ENCODE data around the gene TXNL4B.

DNA sequence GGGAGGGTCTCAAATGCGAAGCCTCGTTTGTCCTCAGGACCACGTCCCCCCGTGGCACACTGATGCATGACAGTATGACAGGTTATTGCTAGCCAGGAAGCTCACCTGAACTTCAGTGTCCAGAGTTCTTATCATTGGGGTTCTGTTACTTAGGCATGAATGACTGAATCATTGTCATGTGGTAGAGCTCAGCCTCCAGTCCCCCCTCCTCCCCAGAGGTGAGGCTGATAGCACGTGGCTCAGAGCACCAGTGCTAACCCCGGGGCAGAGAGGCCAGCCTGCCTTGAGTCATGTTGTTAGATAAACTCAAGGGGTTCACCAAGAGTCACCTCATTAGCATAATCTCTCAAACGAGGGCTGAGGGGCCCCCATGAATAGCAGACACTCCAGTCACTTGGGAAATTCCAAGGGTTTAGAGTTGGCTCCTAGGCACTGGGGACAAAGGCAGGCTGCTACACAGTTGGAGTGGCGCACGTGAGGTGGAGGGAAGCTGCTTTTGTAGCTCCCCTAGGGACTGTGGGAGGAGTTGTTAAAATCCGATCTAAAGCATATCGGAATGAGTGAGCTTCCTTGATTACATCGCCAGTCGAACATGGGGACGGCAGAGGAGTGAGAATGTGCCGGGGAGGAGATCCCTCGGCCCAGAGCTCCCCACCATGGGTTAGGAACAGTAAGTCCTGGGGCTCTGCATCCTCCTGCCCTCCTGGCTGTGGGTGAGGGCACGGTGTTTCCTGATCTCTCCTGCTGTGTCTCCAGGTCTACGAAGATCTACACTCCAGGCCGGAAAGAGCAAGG lies 18.4 kb upstream of the TXNL4B start:
- TF ChIP-seq SP1 (IDR thresholded peaks at IDR 0.05) (no peak), FOXA1 (IDR thresholded peaks at IDR 0.05) (no peak), RAD21 (IDR thresholded peaks at IDR 0.05) (no peak), EGR1 (IDR thresholded peaks at IDR 0.05; ENCODE audit: low read depth in 2 of 2) (no peak), GABPA (IDR thresholded peaks at IDR 0.05 in 1 of 2, conservative IDR thresholded peaks at IDR 0.05 in 1 of 2) (no peak), JUND (IDR thresholded peaks at IDR 0.05) (no peak), YY1 (IDR thresholded peaks at IDR 0.05) (no peak)
- TF ChIP-seq, protein P1, sequence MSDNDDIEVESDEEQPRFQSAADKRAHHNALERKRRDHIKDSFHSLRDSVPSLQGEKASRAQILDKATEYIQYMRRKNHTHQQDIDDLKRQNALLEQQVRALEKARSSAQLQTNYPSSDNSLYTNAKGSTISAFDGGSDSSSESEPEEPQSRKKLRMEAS (IDR thresholded peaks at IDR 0.05): no peak
- TF ChIP-seq, protein P2, sequence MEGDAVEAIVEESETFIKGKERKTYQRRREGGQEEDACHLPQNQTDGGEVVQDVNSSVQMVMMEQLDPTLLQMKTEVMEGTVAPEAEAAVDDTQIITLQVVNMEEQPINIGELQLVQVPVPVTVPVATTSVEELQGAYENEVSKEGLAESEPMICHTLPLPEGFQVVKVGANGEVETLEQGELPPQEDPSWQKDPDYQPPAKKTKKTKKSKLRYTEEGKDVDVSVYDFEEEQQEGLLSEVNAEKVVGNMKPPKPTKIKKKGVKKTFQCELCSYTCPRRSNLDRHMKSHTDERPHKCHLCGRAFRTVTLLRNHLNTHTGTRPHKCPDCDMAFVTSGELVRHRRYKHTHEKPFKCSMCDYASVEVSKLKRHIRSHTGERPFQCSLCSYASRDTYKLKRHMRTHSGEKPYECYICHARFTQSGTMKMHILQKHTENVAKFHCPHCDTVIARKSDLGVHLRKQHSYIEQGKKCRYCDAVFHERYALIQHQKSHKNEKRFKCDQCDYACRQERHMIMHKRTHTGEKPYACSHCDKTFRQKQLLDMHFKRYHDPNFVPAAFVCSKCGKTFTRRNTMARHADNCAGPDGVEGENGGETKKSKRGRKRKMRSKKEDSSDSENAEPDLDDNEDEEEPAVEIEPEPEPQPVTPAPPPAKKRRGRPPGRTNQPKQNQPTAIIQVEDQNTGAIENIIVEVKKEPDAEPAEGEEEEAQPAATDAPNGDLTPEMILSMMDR (IDR thresholded peaks at IDR 0.05; ENCODE audit: low read depth, low read length, missing input control): no peak
- TF ChIP-seq, protein P3, sequence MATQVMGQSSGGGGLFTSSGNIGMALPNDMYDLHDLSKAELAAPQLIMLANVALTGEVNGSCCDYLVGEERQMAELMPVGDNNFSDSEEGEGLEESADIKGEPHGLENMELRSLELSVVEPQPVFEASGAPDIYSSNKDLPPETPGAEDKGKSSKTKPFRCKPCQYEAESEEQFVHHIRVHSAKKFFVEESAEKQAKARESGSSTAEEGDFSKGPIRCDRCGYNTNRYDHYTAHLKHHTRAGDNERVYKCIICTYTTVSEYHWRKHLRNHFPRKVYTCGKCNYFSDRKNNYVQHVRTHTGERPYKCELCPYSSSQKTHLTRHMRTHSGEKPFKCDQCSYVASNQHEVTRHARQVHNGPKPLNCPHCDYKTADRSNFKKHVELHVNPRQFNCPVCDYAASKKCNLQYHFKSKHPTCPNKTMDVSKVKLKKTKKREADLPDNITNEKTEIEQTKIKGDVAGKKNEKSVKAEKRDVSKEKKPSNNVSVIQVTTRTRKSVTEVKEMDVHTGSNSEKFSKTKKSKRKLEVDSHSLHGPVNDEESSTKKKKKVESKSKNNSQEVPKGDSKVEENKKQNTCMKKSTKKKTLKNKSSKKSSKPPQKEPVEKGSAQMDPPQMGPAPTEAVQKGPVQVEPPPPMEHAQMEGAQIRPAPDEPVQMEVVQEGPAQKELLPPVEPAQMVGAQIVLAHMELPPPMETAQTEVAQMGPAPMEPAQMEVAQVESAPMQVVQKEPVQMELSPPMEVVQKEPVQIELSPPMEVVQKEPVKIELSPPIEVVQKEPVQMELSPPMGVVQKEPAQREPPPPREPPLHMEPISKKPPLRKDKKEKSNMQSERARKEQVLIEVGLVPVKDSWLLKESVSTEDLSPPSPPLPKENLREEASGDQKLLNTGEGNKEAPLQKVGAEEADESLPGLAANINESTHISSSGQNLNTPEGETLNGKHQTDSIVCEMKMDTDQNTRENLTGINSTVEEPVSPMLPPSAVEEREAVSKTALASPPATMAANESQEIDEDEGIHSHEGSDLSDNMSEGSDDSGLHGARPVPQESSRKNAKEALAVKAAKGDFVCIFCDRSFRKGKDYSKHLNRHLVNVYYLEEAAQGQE (IDR thresholded peaks at IDR 0.05): no peak
